SK-N-SH (cell line): ENCODE data around the gene WNT9B. TPM values are rescaled to one million over a fixed set of nuclear protein-coding genes. Genes with fewer than 3 reads are reported as not detected.

Experiments
- CTCF ChIA-PET: fragments of 300-600, 350-600 bp; formaldehyde crosslinking; extraction: SDS; loops from one replicate; lab custom pipeline; 2021; lab: Yijun Ruan, JAX
- POLR2A ChIA-PET: fragments of 350-600 bp; sonication (Branson Sonifier 250); formaldehyde crosslinking; extraction: SDS; loops from one replicate; lab custom pipeline; 2020; ENCODE audit warnings: antibody characterized with exemption, inconsistent platforms; lab: Yijun Ruan, JAX
- DNase-seq: peaks from one replicate; pipeline ENCODE4 v3.0.0; 2012
- H2AFZ ChIP-seq: fragments of 200-600 bp; sonication (generic); 2 replicates; pipeline ENCODE4 v1.8.1; 2016; ENCODE audit warnings: antibody characterized with exemption, mild to moderate bottlenecking, low read depth
- H3F3A ChIP-seq: fragments of 200-600 bp; sonication (generic); replicated peaks from 2 replicates; pipeline ENCODE3; 2016; ENCODE audit warnings: antibody characterized with exemption, mild to moderate bottlenecking; ENCODE audit not compliant: insufficient read depth
- H3K27ac ChIP-seq, 2 experiments: fragments of 200-500 bp in 1 of 2; fragments of 200-600 bp in 1 of 2; sonication (Bioruptor generic) in 1 of 2; sonication (generic), shearing (Covaris generic) in 1 of 2; 2 replicates each; pipeline versions ENCODE4 v1.5.1 to v1.6.1; 2014 to 2016; ENCODE audit warnings: low read depth in 2 of 2, inconsistent platforms in 1 of 2, low read length in 1 of 2, mild to moderate bottlenecking in 1 of 2, mixed read lengths in 1 of 2
- H3K27me3 ChIP-seq: fragments of 200-600 bp; sonication (generic), shearing (Covaris generic); 2 replicates; pipeline ENCODE4 v1.6.1; 2016; ENCODE audit warnings: mixed run types; ENCODE audit not compliant: insufficient read depth
- H3K36me3 ChIP-seq, 2 experiments: fragments of 200-500 bp in 1 of 2; fragments of 200-600 bp in 1 of 2; sonication (Bioruptor generic) in 1 of 2; sonication (generic) in 1 of 2; replicated peaks in 1 of 2; 2 replicates each; pipeline versions ENCODE3 to v1.5.1; 2014 to 2016; ENCODE audit warnings: low read length in 1 of 2, mild to moderate bottlenecking in 1 of 2; ENCODE audit not compliant: insufficient read depth in 2 of 2, control insufficient read depth in 1 of 2
- H3K4me1 ChIP-seq, 2 experiments: fragments of 200-500 bp in 1 of 2; fragments of 200-600 bp in 1 of 2; sonication (Bioruptor generic) in 1 of 2; sonication (generic), shearing (Covaris generic) in 1 of 2; 2 replicates each; pipeline versions ENCODE4 v1.5.1 to v1.6.1; 2014 to 2016; ENCODE audit warnings: low read depth in 1 of 2, low read length in 1 of 2, mixed run types in 1 of 2; ENCODE audit not compliant: insufficient read depth in 2 of 2, control insufficient read depth in 1 of 2
- H3K4me2 ChIP-seq: fragments of 200-600 bp; sonication (generic), shearing (Covaris generic); 2 replicates; pipeline ENCODE4 v1.6.1; 2017; ENCODE audit warnings: mixed run types
- H3K4me3 ChIP-seq, 2 experiments: fragments of 200-500 bp in 1 of 2; fragments of 200-600 bp in 1 of 2; sonication (Bioruptor generic) in 1 of 2; sonication (generic), shearing (Covaris generic) in 1 of 2; 2 replicates each; pipeline versions ENCODE4 v1.5.1 to v1.8.1; 2014 to 2016; ENCODE audit warnings: low read depth in 2 of 2, inconsistent platforms in 1 of 2, low read length in 1 of 2, mild to moderate bottlenecking in 1 of 2, mixed read lengths in 1 of 2, moderate library complexity in 1 of 2
- H3K79me2 ChIP-seq: fragments of 200-600 bp; sonication (generic); 2 replicates; pipeline ENCODE4 v1.8.1; 2017; ENCODE audit warnings: mild to moderate bottlenecking; ENCODE audit not compliant: insufficient read depth
- H3K9ac ChIP-seq: fragments of 200-600 bp; sonication (generic); 2 replicates; pipeline ENCODE4 v1.6.1; 2017; ENCODE audit warnings: mixed run types
- H3K9me2 ChIP-seq: fragments of 200-600 bp; sonication (generic); 2 replicates; pipeline ENCODE4 v1.6.1; 2017; ENCODE audit warnings: mixed run types
- H3K9me3 ChIP-seq: fragments of 200-600 bp; sonication (generic); 2 replicates; pipeline ENCODE4 v1.6.1; 2017; ENCODE audit warnings: mixed run types, mild to moderate bottlenecking, moderate library complexity
- H4K20me1 ChIP-seq: fragments of 200-600 bp; sonication (generic); 2 replicates; pipeline ENCODE4 v1.6.1; 2017; ENCODE audit warnings: mild to moderate bottlenecking, mixed run types; ENCODE audit not compliant: insufficient read depth
- CHD2 ChIP-seq: fragments of 150-350 bp; IDR thresholded peaks from 2 replicates; pipeline ENCODE4 v1.6.1; 2018; ENCODE audit warnings: low read length; ENCODE audit not compliant: partially characterized antibody
- ELF1 ChIP-seq: IDR thresholded peaks from 2 replicates; pipeline ENCODE4 v1.4.0; 2012
- EP300 ChIP-seq, 2 experiments: IDR thresholded peaks; 2 replicates each; pipeline versions ENCODE4 v1.4.0 to v1.6.1; 2012; ENCODE audit warnings: borderline replicate concordance in 1 of 2, low read depth in 1 of 2, low read length in 1 of 2
- EZH2phosphoT487 ChIP-seq: fragments of 200-600 bp; sonication (generic); IDR thresholded peaks from 2 replicates; pipeline ENCODE4 v1.6.1; 2017; ENCODE audit warnings: low read depth, mixed run types, mild to moderate bottlenecking, antibody characterized with exemption, moderate library complexity, borderline replicate concordance
- FOXJ3 ChIP-seq: sonication (generic); formaldehyde crosslinking; IDR thresholded peaks from 2 replicates; pipeline ENCODE4 v1.5.1; 2020; ENCODE audit warnings: mild to moderate bottlenecking, missing genetic modification reagents
- MEF2A ChIP-seq: IDR thresholded peaks from 2 replicates; pipeline ENCODE4 v1.4.0; 2012; ENCODE audit warnings: low read depth, borderline replicate concordance
- NRF1 ChIP-seq: IDR thresholded peaks from 2 replicates; pipeline ENCODE4 v1.6.1; 2012; ENCODE audit warnings: low read depth, mild to moderate bottlenecking, low read length
- PBX3 ChIP-seq: IDR thresholded peaks from 2 replicates; pipeline ENCODE4; 2012
- SMC3 ChIP-seq: IDR thresholded peaks from 2 replicates; pipeline ENCODE4 v1.6.1; 2012; ENCODE audit warnings: low read depth, low read length, improper control_type of control experiment
- TAF1 ChIP-seq: IDR thresholded peaks from 2 replicates; pipeline ENCODE4 v1.6.1; 2012; ENCODE audit warnings: low read depth, mild to moderate bottlenecking, low read length, moderate library complexity, borderline replicate concordance
- TCF12 ChIP-seq: IDR thresholded peaks from 2 replicates; pipeline ENCODE4 v1.4.0; 2012
- TEAD4 ChIP-seq: IDR thresholded peaks from 2 replicates; pipeline ENCODE4 v1.4.0; 2012; ENCODE audit warnings: mild to moderate bottlenecking, borderline replicate concordance; ENCODE audit not compliant: insufficient read depth
- USF1 ChIP-seq: IDR thresholded peaks from 2 replicates; pipeline ENCODE4 v1.4.0; 2012; ENCODE audit warnings: low read depth, borderline replicate concordance
- YY1 ChIP-seq: IDR thresholded peaks from 2 replicates; pipeline ENCODE4 v1.4.0; 2012; ENCODE audit warnings: low read depth, mild to moderate bottlenecking
- WGBS: methylation state at CpG from one replicate; pipeline ENCODE4 v1.1.6; 2017; ENCODE audit warnings: low lambda C conversion rate; 5-methylcytosine and 5-hydroxymethylcytosine counted together
- polyA plus RNA-seq, 3 experiments: library from polyadenylated mRNA; depleted of rRNA; stranded (reverse); fragments of >200 nt; gene quantifications; 2 replicates each; pipeline ENCODE4 v1.2.3, GENCODE V29; 2012

The WNT9B gene
- polyA plus RNA-seq, 1 of the 3 experiments (the other 2 are of a cell fraction): not detected

- H3K9ac ChIP-seq: no peak overlapping the region
- 40% methylated on average over 7 of the region's 7 CpGs for WGBS
- DNase-seq: peak; percentile 53
- H3K9me3 ChIP-seq: no peaks in the 10 kb centered on the region
- peaks cover 5% of the 10 kb centered on the region; the same call in 1 of the 2 replicates for H3K27me3 ChIP-seq
- no peaks in the 10 kb centered on the region for H3F3A ChIP-seq
- H2AFZ ChIP-seq: no peak overlapping the region
- H4K20me1 ChIP-seq: no peaks in the 10 kb centered on the region
- POLR2A ChIA-PET: no interaction called here
- CTCF ChIA-PET: interaction anchor here (1.2 to 9.0 kb wide), 3 partner anchors 26 to 73 kb away, joined by 3 to 44 read pairs (median 3); no protein-coding TSS in a partner anchor
- no peaks in the 10 kb centered on the region for H3K9me2 ChIP-seq
- H3K4me3 ChIP-seq: no peak overlapping the region
- no peak overlapping the region for H3K27ac ChIP-seq
- no peak overlapping the region for H3K4me2 ChIP-seq
- no peaks in the 10 kb centered on the region for H3K79me2 ChIP-seq
- no peaks in the 10 kb centered on the region for H3K36me3 ChIP-seq
- peaks cover 0 to 5% of the 10 kb centered on the region in 2 experiments; a peak in 1 of 4 replicates for H3K4me1 ChIP-seq
- no peak for TF ChIP-seq MEF2A
- no peak for TF ChIP-seq TEAD4
- TF ChIP-seq USF1: no peak
- TF ChIP-seq ELF1: no peak
- TF ChIP-seq TCF12: no peak
- no peak for TF ChIP-seq CHD2
- TF ChIP-seq SMC3: no peak
- no peak for TF ChIP-seq TAF1
- TF ChIP-seq PBX3: no peak
- TF ChIP-seq NRF1: no peak
- no peak for TF ChIP-seq EZH2phosphoT487
- TF ChIP-seq EP300 (IDR thresholded peaks at IDR 0.05; ENCODE audit: borderline replicate concordance in 1 of 2, low read depth in 1 of 2, low read length in 1 of 2): no peak
These were observed 17.9 kb downstream of the WNT9B start for GRCh38 chr17:46869296-46869695.

- Histone ChIP-seq H3K27ac (no peak overlapping the region), H3F3A (no peaks in the 10 kb centered on the region), H4K20me1 (no peaks in the 10 kb centered on the region), H3K36me3 (no peaks in the 10 kb centered on the region), H2AFZ (no peak overlapping the region), H3K27me3 (peaks cover 5% of the 10 kb centered on the region; the same call in 1 of the 2 replicates), H3K9me3 (no peaks in the 10 kb centered on the region), H3K79me2 (no peaks in the 10 kb centered on the region), H3K9me2 (no peaks in the 10 kb centered on the region)
- WGBS: 65% methylated on average over 8 of the region's 9 CpGs
- ChIA-PET CTCF (interaction anchor here (0.7 to 9.0 kb wide), 5 partner anchors 27 to 72 kb away, joined by 3 to 44 read pairs (median 3); no protein-coding TSS in a partner anchor), POLR2A (no interaction called here)
- TF ChIP-seq FOXJ3 (CRISPR knock-in tag) (no peak), YY1 (no peak)
- TF ChIP-seq, all 33 proteins: peak for 0
- H3K4me1 ChIP-seq: peaks cover 0 to 5% of the 10 kb centered on the region in 2 experiments; a peak in 1 of 4 replicates
- H3K9ac ChIP-seq: no peak overlapping the region
- no peak overlapping the region for H3K4me3 ChIP-seq
- H3K4me2 ChIP-seq: no peak overlapping the region
- DNase-seq: no peak
These were observed 18.8 kb downstream of the WNT9B start for GRCh38 chr17:46869975-46870803.
